ENCODE results near the gene YIPF7.

Gene YIPF7

DNA sequence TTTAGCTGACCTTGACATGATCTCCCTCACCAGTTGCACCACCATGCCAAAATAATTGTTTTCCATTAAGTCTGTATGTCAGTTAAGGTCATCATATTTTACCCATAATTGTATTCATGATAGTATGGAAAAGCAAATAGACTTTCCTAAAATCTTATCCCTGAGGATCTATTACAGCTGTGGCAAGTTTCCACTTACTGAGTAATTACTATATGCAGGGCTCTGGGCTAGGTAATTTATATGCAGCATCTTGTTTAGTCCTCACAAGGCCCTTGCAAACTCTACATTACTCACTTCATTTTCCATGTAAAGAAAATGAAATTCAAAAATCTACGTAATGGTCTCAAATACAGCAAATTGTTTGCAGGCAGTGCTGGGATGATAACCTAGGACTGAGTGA lies 34.8 kb downstream of the YIPF7 start:
- DNase-seq, result no peak

DNA sequence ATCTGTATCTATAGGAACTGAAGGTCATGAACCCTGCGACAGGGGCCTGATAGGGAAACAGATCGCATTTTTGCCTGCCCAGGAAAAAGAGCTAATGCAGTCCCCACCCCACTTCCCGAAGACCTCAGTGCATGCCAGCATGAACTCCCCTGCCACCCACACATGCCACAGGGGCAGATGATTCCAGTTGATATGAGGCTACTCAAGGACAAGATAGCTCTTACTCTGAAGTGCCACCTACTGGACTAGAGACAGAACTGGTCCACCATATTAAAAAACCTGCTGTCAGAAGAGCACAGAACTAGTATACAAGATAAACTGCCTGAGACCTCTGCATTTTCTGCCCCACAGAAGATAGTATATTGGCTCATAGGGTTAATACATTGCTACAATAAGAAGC lies 68.0 kb downstream of the YIPF7 start:
- no peak for DNase-seq

DNA sequence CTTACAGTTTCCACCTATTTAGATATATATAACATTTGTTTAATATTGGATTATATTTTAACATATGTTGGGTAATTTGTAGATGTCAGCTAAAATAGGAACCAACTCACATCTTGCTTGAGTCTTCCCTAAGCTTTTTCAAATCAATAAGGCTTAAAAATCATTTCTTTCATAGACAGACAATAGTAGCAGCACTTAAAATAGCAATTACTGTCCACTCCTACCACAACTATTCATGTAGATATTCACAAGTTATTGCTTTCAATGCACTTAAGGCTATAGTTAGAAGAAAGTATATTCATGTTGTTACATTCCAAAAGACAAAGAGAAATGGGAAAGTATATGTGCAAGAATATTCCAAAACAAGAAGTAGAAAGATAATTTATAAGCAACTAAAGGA lies 71.2 kb downstream of the YIPF7 start:
- no peak for DNase-seq

GRCh38 chr4:44578954-44579353 lies 72.5 kb downstream of the YIPF7 start:
- no peak for DNase-seq

Measured in HCEC 1CT (cell line).